Loucy (cell line): Measurements from ENCODE around the gene CLCNKB.

Experiments used
- CTCF ChIP-seq: fragments of 200-600 bp; sonication (generic); conservative IDR thresholded peaks from 2 replicates; pipeline ENCODE4 v1.5.1; 2014; ENCODE audit warnings: mild to moderate bottlenecking, antibody characterized with exemption, low read length
- EZH2phosphoT487 ChIP-seq: fragments of 200-600 bp; IDR thresholded peaks from 2 replicates; pipeline ENCODE4 v1.6.1; 2018; ENCODE audit warnings: antibody characterized with exemption, mild to moderate bottlenecking, moderate library complexity, borderline replicate concordance

GRCh38 chr1:15997076-15997585 lies 46.5 kb upstream of the CLCNKB start:
- TF ChIP-seq CTCF (no peak), EZH2phosphoT487 (no peak)
